GM12878 (cell line): ENCODE data around the gene NRM. TPM values are rescaled to one million over a fixed set of nuclear protein-coding genes. Genes with fewer than 3 reads are reported as not detected.

Source experiments
- CREB1 ChIP-seq: IDR thresholded peaks from 2 replicates; pipeline ENCODE4 v1.6.1; 2012; ENCODE audit warnings: low read depth, mild to moderate bottlenecking, inconsistent platforms
- CREM ChIP-seq: IDR thresholded peaks from 2 replicates; pipeline ENCODE4 v1.6.1; 2014; ENCODE audit warnings: antibody characterized with exemption, low read depth
- CUX1 ChIP-seq: IDR thresholded peaks from 2 replicates; pipeline ENCODE4 v1.6.1; 2012; ENCODE audit warnings: improper control_type of control experiment, low read depth, low read length; ENCODE audit not compliant: insufficient replicate concordance
- EZH2 ChIP-seq: IDR thresholded peaks from 2 replicates; pipeline ENCODE4 v1.6.1; 2012; ENCODE audit warnings: low read depth, mild to moderate bottlenecking, control low read depth, inconsistent platforms, low read length, borderline replicate concordance; ENCODE audit not compliant: control insufficient read depth
- GABPA ChIP-seq: IDR thresholded peaks from 2 replicates; pipeline ENCODE4 v1.6.1; 2014; ENCODE audit warnings: antibody characterized with exemption, low read depth, mild to moderate bottlenecking, inconsistent platforms
- IKZF2 ChIP-seq, 2 experiments: fragments of 450-650 bp; IDR thresholded peaks; 2 replicates each; pipeline ENCODE4 v1.6.1; 2017; ENCODE audit warnings: mild to moderate bottlenecking in 2 of 2, moderate library complexity in 2 of 2
- MYB ChIP-seq: fragments of 150-350 bp; IDR thresholded peaks from 2 replicates; pipeline ENCODE4 v1.6.1; 2014; ENCODE audit warnings: mild to moderate bottlenecking, low read depth, low read length, borderline replicate concordance
- PAX5 ChIP-seq: IDR thresholded peaks from 2 replicates; pipeline ENCODE4 v1.6.1; 2011; ENCODE audit warnings: low read depth, low read length, borderline replicate concordance
- RCOR1 ChIP-seq: conservative IDR thresholded peaks from 2 replicates; pipeline ENCODE4 v1.6.1; 2012; ENCODE audit warnings: low read depth, low read length, improper control_type of control experiment
- REST ChIP-seq: IDR thresholded peaks from 2 replicates; pipeline ENCODE4 v1.6.1; 2012; ENCODE audit warnings: mild to moderate bottlenecking, low read depth, low read length
- RUNX3 ChIP-seq: IDR thresholded peaks from 2 replicates; pipeline ENCODE4 v1.6.1; 2012; ENCODE audit warnings: low read length, inconsistent platforms
- SMAD5 ChIP-seq: IDR thresholded peaks from 2 replicates; pipeline ENCODE4 v1.6.1; 2016; ENCODE audit warnings: antibody characterized with exemption, low read depth
- ZBTB4 ChIP-seq: fragments of 450-650 bp; formaldehyde crosslinking; IDR thresholded peaks from 2 replicates; pipeline ENCODE4 v1.4.0; 2022; ENCODE audit warnings: mild to moderate bottlenecking, moderate library complexity
- ZSCAN29 ChIP-seq: fragments of 450-650 bp; IDR thresholded peaks from 2 replicates; pipeline ENCODE4 v1.6.1; 2017; ENCODE audit warnings: mild to moderate bottlenecking, moderate library complexity
- polyA plus RNA-seq, 11 experiments: library from polyadenylated mRNA; depleted of rRNA in 4 of 11; unstranded in 6 of 11; stranded (reverse) in 5 of 11; fragments of >200 nt; fragmentation: Nextera tagmentation in 4 of 11; fragmentation: Illumina TruSeq in 1 of 11; extraction: Ambion mirVana in 4 of 11; extraction: Trizol in 1 of 11; gene quantifications; 1 replicate in 1 of 11; 2 replicates in 10 of 11; pipeline versions ENCODE4 v1.2.1 to v1.2.3, GENCODE V29; 2011 to 2016; ENCODE audit warnings: inconsistent platforms in 2 of 11, missing spikeins in 2 of 11, low read depth in 1 of 11
- total RNA-seq, 4 experiments: library from RNA; depleted of rRNA in 3 of 4; stranded (reverse); fragments of >200 nt in 3 of 4; fragmentation: Illumina TruSeq in 1 of 4; extraction: Trizol in 1 of 4; gene quantifications; 2 replicates each; pipeline versions ENCODE4 v1.2.1 to v1.2.3, GENCODE V29; 2013 to 2021

NRM gene
- total and polyA plus RNA-seq, 10 of the 15 experiments (the other 5 are each of a cell fraction or from before 2014, with no cell fraction given) = 15.4 to 46.7 (median 29.0) TPM

DNA sequence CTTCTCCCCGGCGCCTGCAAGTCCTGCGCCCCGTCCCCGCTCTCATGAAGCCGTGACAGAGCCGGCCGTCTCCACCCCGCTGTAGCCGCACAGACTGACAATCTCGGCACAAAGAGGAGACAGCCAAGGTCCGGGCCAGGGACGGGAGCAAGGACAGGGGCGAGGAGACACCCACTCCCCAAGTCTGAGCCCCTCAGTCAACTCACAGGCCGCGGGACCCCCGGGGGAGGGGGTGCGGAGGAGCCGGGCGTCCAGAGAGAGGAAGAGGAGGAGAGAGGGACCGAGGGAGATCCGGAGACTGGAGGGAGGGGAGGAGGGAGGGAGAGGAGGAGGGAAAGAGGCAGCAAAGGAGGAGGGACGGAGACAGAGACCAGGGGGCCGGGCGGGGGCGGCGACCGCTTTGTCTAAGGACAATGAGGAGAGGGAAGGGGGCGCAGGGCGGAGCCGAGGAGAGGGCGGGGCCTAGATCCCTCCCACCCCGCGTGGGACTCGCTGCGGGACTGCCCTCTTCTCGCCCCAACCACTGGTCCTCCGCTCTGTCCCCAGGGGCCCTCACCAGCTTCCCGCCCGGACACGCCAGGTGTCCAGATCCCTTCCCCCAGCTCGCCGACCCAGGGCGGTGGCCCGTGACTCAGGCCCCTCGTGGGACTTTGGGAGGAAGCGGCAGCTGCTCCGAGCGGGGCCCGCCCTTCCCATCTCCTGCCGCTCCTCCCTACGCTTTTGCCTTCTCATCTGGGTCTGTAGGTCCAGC lies 3.7 kb downstream of the NRM start (continued):
- no peak for TF ChIP-seq CUX1
- no peak for TF ChIP-seq MYB
- TF ChIP-seq CREB1 = no peak
- TF ChIP-seq IKZF2 (IDR thresholded peaks at IDR 0.05) = peak; percentile 94 to 97
- peak; percentile 98 for TF ChIP-seq PAX5
- TF ChIP-seq ZSCAN29 = 0 out of 2 replicates have a peak, but pooled peaks have one; percentile 35
- TF ChIP-seq RCOR1 = no peak
- peak; percentile 76 for TF ChIP-seq CREM
- TF ChIP-seq GABPA = no peak
- TF ChIP-seq EZH2 = no peak
- no peak for TF ChIP-seq SMAD5
- TF ChIP-seq ZBTB4 (CRISPR knock-in tag) = no peak
- no peak for TF ChIP-seq RUNX3
- no peak for TF ChIP-seq REST
